ENCODE measurements around the gene PIF1.

Gene PIF1

DNA sequence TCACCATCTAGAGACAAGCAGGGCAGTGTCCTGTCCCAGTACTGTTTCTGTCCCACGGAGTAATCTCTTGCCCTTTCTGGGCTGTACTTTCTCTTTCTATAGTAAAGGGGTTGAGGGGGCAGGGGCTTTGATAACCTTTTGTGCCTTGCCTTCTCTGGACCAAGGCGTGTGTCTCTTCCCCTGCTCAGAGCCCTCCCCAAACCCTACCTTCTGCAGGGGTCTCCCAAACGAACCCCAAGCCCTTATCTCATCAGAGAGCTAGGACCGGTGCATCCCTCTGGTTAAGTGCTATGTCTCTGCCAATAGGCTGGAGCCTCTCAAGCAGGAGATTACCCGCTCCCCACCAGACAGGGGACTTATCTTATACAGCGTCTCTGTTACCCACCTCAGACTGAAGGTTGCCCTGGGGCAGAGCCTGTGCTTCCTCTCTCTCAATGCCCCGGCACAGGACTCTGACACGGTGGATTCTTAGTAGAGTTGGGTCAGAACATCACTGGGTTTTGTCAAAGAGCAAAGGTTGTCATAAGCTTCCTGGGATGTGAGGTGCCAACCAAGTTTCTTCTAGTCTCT is 19.2 kb upstream of the PIF1 start:
- no peak overlapping the region for H3K27ac ChIP-seq (replicated peaks)
- H3K27me3 ChIP-seq (ENCODE audit: insufficient read depth, poor library complexity, severe bottlenecking) = no peaks in the 10 kb centered on the region
- H3K4me3 ChIP-seq (replicated peaks; ENCODE audit: insufficient read depth, low read length) = peak overlapping the region; percentile 87
- TF ChIP-seq GABPA (IDR thresholded peaks at IDR 0.05; ENCODE audit: low read depth) = no peak
- TF ChIP-seq, protein P1, sequence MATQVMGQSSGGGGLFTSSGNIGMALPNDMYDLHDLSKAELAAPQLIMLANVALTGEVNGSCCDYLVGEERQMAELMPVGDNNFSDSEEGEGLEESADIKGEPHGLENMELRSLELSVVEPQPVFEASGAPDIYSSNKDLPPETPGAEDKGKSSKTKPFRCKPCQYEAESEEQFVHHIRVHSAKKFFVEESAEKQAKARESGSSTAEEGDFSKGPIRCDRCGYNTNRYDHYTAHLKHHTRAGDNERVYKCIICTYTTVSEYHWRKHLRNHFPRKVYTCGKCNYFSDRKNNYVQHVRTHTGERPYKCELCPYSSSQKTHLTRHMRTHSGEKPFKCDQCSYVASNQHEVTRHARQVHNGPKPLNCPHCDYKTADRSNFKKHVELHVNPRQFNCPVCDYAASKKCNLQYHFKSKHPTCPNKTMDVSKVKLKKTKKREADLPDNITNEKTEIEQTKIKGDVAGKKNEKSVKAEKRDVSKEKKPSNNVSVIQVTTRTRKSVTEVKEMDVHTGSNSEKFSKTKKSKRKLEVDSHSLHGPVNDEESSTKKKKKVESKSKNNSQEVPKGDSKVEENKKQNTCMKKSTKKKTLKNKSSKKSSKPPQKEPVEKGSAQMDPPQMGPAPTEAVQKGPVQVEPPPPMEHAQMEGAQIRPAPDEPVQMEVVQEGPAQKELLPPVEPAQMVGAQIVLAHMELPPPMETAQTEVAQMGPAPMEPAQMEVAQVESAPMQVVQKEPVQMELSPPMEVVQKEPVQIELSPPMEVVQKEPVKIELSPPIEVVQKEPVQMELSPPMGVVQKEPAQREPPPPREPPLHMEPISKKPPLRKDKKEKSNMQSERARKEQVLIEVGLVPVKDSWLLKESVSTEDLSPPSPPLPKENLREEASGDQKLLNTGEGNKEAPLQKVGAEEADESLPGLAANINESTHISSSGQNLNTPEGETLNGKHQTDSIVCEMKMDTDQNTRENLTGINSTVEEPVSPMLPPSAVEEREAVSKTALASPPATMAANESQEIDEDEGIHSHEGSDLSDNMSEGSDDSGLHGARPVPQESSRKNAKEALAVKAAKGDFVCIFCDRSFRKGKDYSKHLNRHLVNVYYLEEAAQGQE (IDR thresholded peaks at IDR 0.05; ENCODE audit: insufficient replicate concordance, low read depth) = no peak
- TF ChIP-seq CTCF (IDR thresholded peaks at IDR 0.05; ENCODE audit: insufficient read depth, low read length) = no peak
- no peak for TF ChIP-seq POLR2AphosphoS5 (IDR thresholded peaks at IDR 0.05; ENCODE audit: low read depth)
- no peak for TF ChIP-seq SPI1 (IDR thresholded peaks at IDR 0.05; ENCODE audit: borderline replicate concordance, low read depth)
- no peak for DNase-seq (ENCODE audit: low read depth in 1 of 2, low spot score in 1 of 2)

DNA sequence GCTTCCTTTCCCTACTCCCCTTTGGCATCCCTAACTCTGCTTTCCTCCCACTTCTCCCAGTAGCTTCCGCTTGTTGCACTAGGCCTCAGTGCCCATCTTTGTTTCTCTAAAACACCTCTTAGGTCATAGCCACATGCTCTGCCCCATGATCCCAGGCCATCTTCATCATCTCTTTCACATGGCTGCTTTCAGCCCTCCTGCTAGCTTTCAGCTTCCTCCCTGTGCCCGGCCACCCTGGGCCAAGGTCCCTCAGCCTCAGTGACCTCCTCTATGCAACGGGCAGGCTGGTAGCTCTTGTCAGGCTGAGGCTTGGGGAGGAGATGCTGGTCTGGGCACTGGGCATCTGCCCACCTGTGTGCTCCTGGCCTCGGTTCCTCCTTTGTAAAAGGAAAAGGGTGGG is 18.5 kb upstream of the PIF1 start:
- DNase-seq (ENCODE audit: low read depth in 1 of 2, low spot score in 1 of 2) = no peak
- TF ChIP-seq POLR2AphosphoS5 (IDR thresholded peaks at IDR 0.05; ENCODE audit: low read depth) (no peak), GABPA (IDR thresholded peaks at IDR 0.05; ENCODE audit: low read depth) (no peak), SPI1 (IDR thresholded peaks at IDR 0.05; ENCODE audit: borderline replicate concordance, low read depth) (no peak), CTCF (IDR thresholded peaks at IDR 0.05; ENCODE audit: insufficient read depth, low read length) (no peak)
- TF ChIP-seq, protein P1 (IDR thresholded peaks at IDR 0.05; ENCODE audit: insufficient replicate concordance, low read depth) = no peak

GRCh38 chr15:64842986-64843561 is 17.6 kb upstream of the PIF1 start:
- DNase-seq (ENCODE audit: low read depth in 1 of 2, low spot score in 1 of 2) = peak; percentile 56 to 86
- H3K4me3 ChIP-seq (replicated peaks; ENCODE audit: insufficient read depth, low read length) = peak overlapping the region; percentile 87
- peak overlapping the region; percentile 86 for H3K27ac ChIP-seq (replicated peaks)
- H3K27me3 ChIP-seq (ENCODE audit: insufficient read depth, poor library complexity, severe bottlenecking) = no peaks in the 10 kb centered on the region
- TF ChIP-seq SPI1 (IDR thresholded peaks at IDR 0.05; ENCODE audit: borderline replicate concordance, low read depth) (peak; percentile 97), CTCF (IDR thresholded peaks at IDR 0.05; ENCODE audit: insufficient read depth, low read length) (no peak), POLR2AphosphoS5 (IDR thresholded peaks at IDR 0.05; ENCODE audit: low read depth) (peak; percentile 37; the same call in 1 of the 2 replicates), GABPA (IDR thresholded peaks at IDR 0.05; ENCODE audit: low read depth) (no peak)
- TF ChIP-seq, protein P1 (IDR thresholded peaks at IDR 0.05; ENCODE audit: insufficient replicate concordance, low read depth) = no peak

More for the DNA sequence above, 18.5 kb upstream of the PIF1 start:
- no peaks in the 10 kb centered on the region for H3K27me3 ChIP-seq (ENCODE audit: insufficient read depth, poor library complexity, severe bottlenecking)
- peak overlapping the region; percentile 86 for H3K27ac ChIP-seq (replicated peaks)
- H3K4me3 ChIP-seq (replicated peaks; ENCODE audit: insufficient read depth, low read length) = peak overlapping the region; percentile 87

Measured in HL-60 (cell line).